HG02870 (cell line): ENCODE measurements around the gene DLGAP1.
"Not testable (repeated sequence)": the region's sequence is repeated elsewhere in the genome, so short reads cannot be mapped to it uniquely, and the experiment has no call there.

Experiments used
- ATAC-seq: cut with Tn5 transposase; IDR thresholded peaks from one replicate; pipeline ENCODE4 v1.9.1; 2021; ENCODE audit warnings: mild to moderate bottlenecking, moderate library complexity; ENCODE audit not compliant: unreplicated experiment

Gene DLGAP1

GRCh38 chr18:4293337-4293736 lies 161.8 kb downstream of the DLGAP1 start:
- ATAC-seq = no peak

- no peak for ATAC-seq
Observed at GRCh38 chr18:4292696-4293095, 162.4 kb downstream of the DLGAP1 start.

GRCh38 chr18:4287340-4287739 lies 167.8 kb downstream of the DLGAP1 start:
- ATAC-seq = not testable (repeated sequence)

GRCh38 chr18:4286256-4286655 lies 168.9 kb downstream of the DLGAP1 start:
- no peak for ATAC-seq

GRCh38 chr18:4285525-4285924 lies 169.6 kb downstream of the DLGAP1 start:
- ATAC-seq = no peak

GRCh38 chr18:4284528-4284927 lies 170.6 kb downstream of the DLGAP1 start:
- ATAC-seq = no peak

GRCh38 chr18:4283746-4284291 lies 171.3 kb downstream of the DLGAP1 start:
- ATAC-seq = no peak

- ATAC-seq = no peak
Observed at GRCh38 chr18:4282954-4283353, 172.2 kb downstream of the DLGAP1 start.

- ATAC-seq = no peak
Observed at GRCh38 chr18:4276953-4277585, 178.0 kb downstream of the DLGAP1 start.

- no peak for ATAC-seq
Observed at GRCh38 chr18:4271952-4272351, 183.2 kb downstream of the DLGAP1 start.

GRCh38 chr18:4270988-4271387 lies 184.1 kb downstream of the DLGAP1 start:
- ATAC-seq = no peak

- ATAC-seq = no peak
Observed at GRCh38 chr18:4270016-4270415, 185.1 kb downstream of the DLGAP1 start.

- no peak for ATAC-seq
Observed at GRCh38 chr18:4267641-4268040, 187.5 kb downstream of the DLGAP1 start.

- no peak for ATAC-seq
Observed at GRCh38 chr18:4264347-4264791, 190.7 kb downstream of the DLGAP1 start.

GRCh38 chr18:4260107-4260506 lies 195.0 kb downstream of the DLGAP1 start:
- no peak for ATAC-seq

- ATAC-seq = no peak
Observed at GRCh38 chr18:4256766-4257417, 198.2 kb downstream of the DLGAP1 start.

- ATAC-seq = no peak
Observed at GRCh38 chr18:4254840-4255239, 200.3 kb downstream of the DLGAP1 start.

- ATAC-seq = no peak
Observed at GRCh38 chr18:4252829-4253228, 202.3 kb downstream of the DLGAP1 start.

GRCh38 chr18:4251873-4252272 lies 203.2 kb downstream of the DLGAP1 start:
- no peak for ATAC-seq

GRCh38 chr18:4251206-4251605 lies 203.9 kb downstream of the DLGAP1 start:
- ATAC-seq = no peak

GRCh38 chr18:4250141-4250540 lies 205.0 kb downstream of the DLGAP1 start:
- ATAC-seq = no peak

- ATAC-seq = no peak
Observed at GRCh38 chr18:4248686-4249085, 206.4 kb downstream of the DLGAP1 start.
